SK-N-SH (cell line): ENCODE data around the gene MAP3K4. TPM values are rescaled to one million over a fixed set of nuclear protein-coding genes. Genes with fewer than 3 reads are reported as not detected.
A peak's percentile ranks its signal among the peaks of the same experiment; 100 is the strongest.

Source experiments
- CTCF ChIA-PET: fragments of 300-600, 350-600 bp; formaldehyde crosslinking; extraction: SDS; loops from one replicate; lab custom pipeline; 2021; lab: Yijun Ruan, JAX
- POLR2A ChIA-PET: fragments of 350-600 bp; sonication (Branson Sonifier 250); formaldehyde crosslinking; extraction: SDS; loops from one replicate; lab custom pipeline; 2020; ENCODE audit warnings: antibody characterized with exemption, inconsistent platforms; lab: Yijun Ruan, JAX
- DNase-seq: peaks from one replicate; pipeline ENCODE4 v3.0.0; 2012
- H2AFZ ChIP-seq: fragments of 200-600 bp; sonication (generic); 2 replicates; pipeline ENCODE4 v1.8.1; 2016; ENCODE audit warnings: antibody characterized with exemption, mild to moderate bottlenecking, low read depth
- H3F3A ChIP-seq: fragments of 200-600 bp; sonication (generic); replicated peaks from 2 replicates; pipeline ENCODE3; 2016; ENCODE audit warnings: antibody characterized with exemption, mild to moderate bottlenecking; ENCODE audit not compliant: insufficient read depth
- H3K27ac ChIP-seq, 2 experiments: fragments of 200-500 bp in 1 of 2; fragments of 200-600 bp in 1 of 2; sonication (Bioruptor generic) in 1 of 2; sonication (generic), shearing (Covaris generic) in 1 of 2; 2 replicates each; pipeline versions ENCODE4 v1.5.1 to v1.6.1; 2014 to 2016; ENCODE audit warnings: low read depth in 2 of 2, inconsistent platforms in 1 of 2, low read length in 1 of 2, mild to moderate bottlenecking in 1 of 2, mixed read lengths in 1 of 2
- H3K27me3 ChIP-seq: fragments of 200-600 bp; sonication (generic), shearing (Covaris generic); 2 replicates; pipeline ENCODE4 v1.6.1; 2016; ENCODE audit warnings: mixed run types; ENCODE audit not compliant: insufficient read depth
- H3K36me3 ChIP-seq, 2 experiments: fragments of 200-500 bp in 1 of 2; fragments of 200-600 bp in 1 of 2; sonication (Bioruptor generic) in 1 of 2; sonication (generic) in 1 of 2; replicated peaks in 1 of 2; 2 replicates each; pipeline versions ENCODE3 to v1.5.1; 2014 to 2016; ENCODE audit warnings: low read length in 1 of 2, mild to moderate bottlenecking in 1 of 2; ENCODE audit not compliant: insufficient read depth in 2 of 2, control insufficient read depth in 1 of 2
- H3K4me1 ChIP-seq, 2 experiments: fragments of 200-500 bp in 1 of 2; fragments of 200-600 bp in 1 of 2; sonication (Bioruptor generic) in 1 of 2; sonication (generic), shearing (Covaris generic) in 1 of 2; 2 replicates each; pipeline versions ENCODE4 v1.5.1 to v1.6.1; 2014 to 2016; ENCODE audit warnings: low read depth in 1 of 2, low read length in 1 of 2, mixed run types in 1 of 2; ENCODE audit not compliant: insufficient read depth in 2 of 2, control insufficient read depth in 1 of 2
- H3K4me2 ChIP-seq: fragments of 200-600 bp; sonication (generic), shearing (Covaris generic); 2 replicates; pipeline ENCODE4 v1.6.1; 2017; ENCODE audit warnings: mixed run types
- H3K4me3 ChIP-seq, 2 experiments: fragments of 200-500 bp in 1 of 2; fragments of 200-600 bp in 1 of 2; sonication (Bioruptor generic) in 1 of 2; sonication (generic), shearing (Covaris generic) in 1 of 2; 2 replicates each; pipeline versions ENCODE4 v1.5.1 to v1.8.1; 2014 to 2016; ENCODE audit warnings: low read depth in 2 of 2, inconsistent platforms in 1 of 2, low read length in 1 of 2, mild to moderate bottlenecking in 1 of 2, mixed read lengths in 1 of 2, moderate library complexity in 1 of 2
- H3K79me2 ChIP-seq: fragments of 200-600 bp; sonication (generic); 2 replicates; pipeline ENCODE4 v1.8.1; 2017; ENCODE audit warnings: mild to moderate bottlenecking; ENCODE audit not compliant: insufficient read depth
- H3K9ac ChIP-seq: fragments of 200-600 bp; sonication (generic); 2 replicates; pipeline ENCODE4 v1.6.1; 2017; ENCODE audit warnings: mixed run types
- H3K9me2 ChIP-seq: fragments of 200-600 bp; sonication (generic); 2 replicates; pipeline ENCODE4 v1.6.1; 2017; ENCODE audit warnings: mixed run types
- H3K9me3 ChIP-seq: fragments of 200-600 bp; sonication (generic); 2 replicates; pipeline ENCODE4 v1.6.1; 2017; ENCODE audit warnings: mixed run types, mild to moderate bottlenecking, moderate library complexity
- H4K20me1 ChIP-seq: fragments of 200-600 bp; sonication (generic); 2 replicates; pipeline ENCODE4 v1.6.1; 2017; ENCODE audit warnings: mild to moderate bottlenecking, mixed run types; ENCODE audit not compliant: insufficient read depth
- CHD2 ChIP-seq: fragments of 150-350 bp; IDR thresholded peaks from 2 replicates; pipeline ENCODE4 v1.6.1; 2018; ENCODE audit warnings: low read length; ENCODE audit not compliant: partially characterized antibody
- FOSL2 ChIP-seq: IDR thresholded peaks from 2 replicates; pipeline ENCODE4 v1.4.0; 2012; ENCODE audit warnings: low read depth, mild to moderate bottlenecking, moderate library complexity, borderline replicate concordance
- FOXJ3 ChIP-seq: sonication (generic); formaldehyde crosslinking; IDR thresholded peaks from 2 replicates; pipeline ENCODE4 v1.5.1; 2020; ENCODE audit warnings: mild to moderate bottlenecking, missing genetic modification reagents
- IRF3 ChIP-seq: fragments of 150-350 bp; IDR thresholded peaks from 2 replicates; pipeline ENCODE4 v1.6.1; 2016; ENCODE audit warnings: mild to moderate bottlenecking, low read depth, low read length
- MAX ChIP-seq: IDR thresholded peaks from 2 replicates; pipeline ENCODE4 v1.4.0; 2012; ENCODE audit warnings: low read depth
- MXI1 ChIP-seq: IDR thresholded peaks from 2 replicates; pipeline ENCODE4 v1.6.1; 2012; ENCODE audit warnings: mild to moderate bottlenecking, low read depth, low read length, improper control_type of control experiment
- POLR2AphosphoS5 ChIP-seq: IDR thresholded peaks from 2 replicates; pipeline ENCODE4 v1.6.1; 2012; ENCODE audit warnings: low read depth, low read length
- REST ChIP-seq: IDR thresholded peaks from 2 replicates; pipeline ENCODE4 v1.6.1; 2012; ENCODE audit warnings: mild to moderate bottlenecking, low read depth, low read length, moderate library complexity
- RFX5 ChIP-seq: IDR thresholded peaks from 2 replicates; pipeline ENCODE4 v1.6.1; 2012; ENCODE audit warnings: mild to moderate bottlenecking, improper control_type of control experiment, low read length
- SIN3A ChIP-seq: IDR thresholded peaks from 2 replicates; pipeline ENCODE4 v1.6.1; 2012; ENCODE audit warnings: low read depth, mild to moderate bottlenecking, low read length, moderate library complexity, borderline replicate concordance
- TEAD4 ChIP-seq: IDR thresholded peaks from 2 replicates; pipeline ENCODE4 v1.4.0; 2012; ENCODE audit warnings: mild to moderate bottlenecking, borderline replicate concordance; ENCODE audit not compliant: insufficient read depth
- USF1 ChIP-seq: IDR thresholded peaks from 2 replicates; pipeline ENCODE4 v1.4.0; 2012; ENCODE audit warnings: low read depth, borderline replicate concordance
- WGBS: methylation state at CpG from one replicate; pipeline ENCODE4 v1.1.6; 2017; ENCODE audit warnings: low lambda C conversion rate; 5-methylcytosine and 5-hydroxymethylcytosine counted together
- polyA plus RNA-seq, 3 experiments: library from polyadenylated mRNA; depleted of rRNA; stranded (reverse); fragments of >200 nt; gene quantifications; 2 replicates each; pipeline ENCODE4 v1.2.3, GENCODE V29; 2012
- TF ChIP-seq, protein P1 (sequence below): fragments of 200-600 bp; sonication (generic); IDR thresholded peaks from 2 replicates; pipeline ENCODE4 v1.6.1; 2017; ENCODE audit warnings: antibody characterized with exemption, mild to moderate bottlenecking, moderate library complexity
- TF ChIP-seq, protein P2 (sequence below): IDR thresholded peaks from 2 replicates; pipeline ENCODE4; 2012
- TF ChIP-seq, protein P3 (sequence below): fragments of 150-350 bp; IDR thresholded peaks from 2 replicates; pipeline ENCODE4 v1.6.1; 2017; ENCODE audit warnings: antibody characterized with exemption, low read length, low read depth, borderline replicate concordance

Gene MAP3K4
- polyA plus RNA-seq, 1 of the 3 experiments (the other 2 are of a cell fraction), result 6.8 TPM

DNA sequence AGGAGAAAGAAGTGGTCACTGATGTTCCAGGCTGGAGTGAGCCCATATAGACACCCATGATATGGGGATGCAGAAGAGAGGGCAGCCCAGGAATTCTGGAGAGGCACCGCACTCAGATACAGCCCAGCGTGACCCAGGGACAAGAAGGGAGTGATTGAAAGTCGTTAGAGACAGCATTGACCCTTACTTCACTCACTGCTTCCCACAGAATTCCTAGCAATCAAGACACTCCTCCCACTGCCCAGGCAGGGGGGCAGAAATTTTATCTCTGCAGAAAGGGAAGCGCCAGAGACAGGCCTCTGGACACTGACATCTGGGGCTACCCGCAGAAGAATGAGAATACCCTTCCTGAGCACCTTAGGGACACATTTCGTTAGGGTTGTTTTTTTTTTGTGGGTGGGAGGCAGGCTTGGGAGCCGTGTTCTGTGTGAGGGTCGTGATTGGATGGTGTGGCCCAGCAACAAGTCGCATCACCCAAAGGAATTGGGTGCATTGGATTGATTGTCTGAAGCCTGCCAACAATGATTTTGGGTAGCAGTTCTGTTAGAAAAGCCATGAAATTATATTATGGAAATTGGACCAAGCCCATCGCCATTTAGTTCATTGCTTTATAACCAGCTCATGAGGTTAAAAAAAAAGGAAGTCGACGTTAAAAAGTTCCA lies 45.9 kb upstream of the MAP3K4 start:
- H3K27me3 ChIP-seq, result no peaks in the 10 kb centered on the region
- H2AFZ ChIP-seq, result no peak overlapping the region
- H3K27ac ChIP-seq, result no peak overlapping the region
- 42% methylated on average over 11 of the region's 12 CpGs for WGBS
- TF ChIP-seq RFX5, result peak; percentile 97
- TF ChIP-seq TEAD4, result no peak
- TF ChIP-seq FOXJ3 (CRISPR knock-in tag), result no peak
- no peaks in the 10 kb centered on the region for H4K20me1 ChIP-seq
- H3K4me3 ChIP-seq, result no peak overlapping the region
- no peak overlapping the region for H3K4me2 ChIP-seq
- DNase-seq, result no peak
- no peaks in the 10 kb centered on the region for H3K36me3 ChIP-seq
- no peaks in the 10 kb centered on the region for H3K79me2 ChIP-seq
- CTCF ChIA-PET, result interaction anchor here (0.6 kb wide), 1 partner anchor 15 kb away, joined by 3 read pairs; no protein-coding TSS in a partner anchor
- H3K9me3 ChIP-seq, result no peaks in the 10 kb centered on the region
- no peaks in the 10 kb centered on the region for H3K9me2 ChIP-seq
- H3K4me1 ChIP-seq, result no peaks in the 10 kb centered on the region; a peak in 2 of 4 replicates
- H3F3A ChIP-seq, result no peaks in the 10 kb centered on the region
- H3K9ac ChIP-seq, result no peak overlapping the region
- POLR2A ChIA-PET, result no interaction called here

- Histone ChIP-seq H3K4me2 (no peak overlapping the region), H3K4me1 (no peaks in the 10 kb centered on the region; a peak in 2 of 4 replicates), H3K9me3 (no peaks in the 10 kb centered on the region), H3F3A (no peaks in the 10 kb centered on the region), H3K4me3 (no peak overlapping the region), H3K9me2 (no peaks in the 10 kb centered on the region), H3K27me3 (no peaks in the 10 kb centered on the region; the same call in 1 of the 2 replicates), H3K36me3 (no peaks in the 10 kb centered on the region), H4K20me1 (no peaks in the 10 kb centered on the region), H3K9ac (no peak overlapping the region), H3K27ac (no peak overlapping the region), H2AFZ (0 out of 2 replicates have a peak overlapping the region, but pooled peaks have one; percentile 16), H3K79me2 (no peaks in the 10 kb centered on the region)
- ChIA-PET CTCF (interaction anchor here (0.8 to 1.3 kb wide), 4 partner anchors 19 to 445 kb away, joined by 3 to 6 read pairs (median 4); no protein-coding TSS in a partner anchor), POLR2A (no interaction called here)
- 47% methylated on average over 2 of the region's 2 CpGs for WGBS
- DNase-seq, result no peak
- no peak for TF ChIP-seq SIN3A
- no peak for TF ChIP-seq CHD2
- TF ChIP-seq RFX5, result no peak
- TF ChIP-seq IRF3, result no peak
- TF ChIP-seq USF1, result no peak
- TF ChIP-seq POLR2AphosphoS5, result no peak
- no peak for TF ChIP-seq FOSL2
- TF ChIP-seq, protein P1, sequence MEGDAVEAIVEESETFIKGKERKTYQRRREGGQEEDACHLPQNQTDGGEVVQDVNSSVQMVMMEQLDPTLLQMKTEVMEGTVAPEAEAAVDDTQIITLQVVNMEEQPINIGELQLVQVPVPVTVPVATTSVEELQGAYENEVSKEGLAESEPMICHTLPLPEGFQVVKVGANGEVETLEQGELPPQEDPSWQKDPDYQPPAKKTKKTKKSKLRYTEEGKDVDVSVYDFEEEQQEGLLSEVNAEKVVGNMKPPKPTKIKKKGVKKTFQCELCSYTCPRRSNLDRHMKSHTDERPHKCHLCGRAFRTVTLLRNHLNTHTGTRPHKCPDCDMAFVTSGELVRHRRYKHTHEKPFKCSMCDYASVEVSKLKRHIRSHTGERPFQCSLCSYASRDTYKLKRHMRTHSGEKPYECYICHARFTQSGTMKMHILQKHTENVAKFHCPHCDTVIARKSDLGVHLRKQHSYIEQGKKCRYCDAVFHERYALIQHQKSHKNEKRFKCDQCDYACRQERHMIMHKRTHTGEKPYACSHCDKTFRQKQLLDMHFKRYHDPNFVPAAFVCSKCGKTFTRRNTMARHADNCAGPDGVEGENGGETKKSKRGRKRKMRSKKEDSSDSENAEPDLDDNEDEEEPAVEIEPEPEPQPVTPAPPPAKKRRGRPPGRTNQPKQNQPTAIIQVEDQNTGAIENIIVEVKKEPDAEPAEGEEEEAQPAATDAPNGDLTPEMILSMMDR, result no peak
- TF ChIP-seq MXI1, result no peak
- TF ChIP-seq, protein P2, sequence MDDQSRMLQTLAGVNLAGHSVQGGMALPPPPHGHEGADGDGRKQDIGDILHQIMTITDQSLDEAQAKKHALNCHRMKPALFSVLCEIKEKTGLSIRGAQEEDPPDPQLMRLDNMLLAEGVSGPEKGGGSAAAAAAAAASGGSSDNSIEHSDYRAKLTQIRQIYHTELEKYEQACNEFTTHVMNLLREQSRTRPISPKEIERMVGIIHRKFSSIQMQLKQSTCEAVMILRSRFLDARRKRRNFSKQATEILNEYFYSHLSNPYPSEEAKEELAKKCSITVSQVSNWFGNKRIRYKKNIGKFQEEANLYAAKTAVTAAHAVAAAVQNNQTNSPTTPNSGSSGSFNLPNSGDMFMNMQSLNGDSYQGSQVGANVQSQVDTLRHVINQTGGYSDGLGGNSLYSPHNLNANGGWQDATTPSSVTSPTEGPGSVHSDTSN, result no peak
- TF ChIP-seq, protein P3, sequence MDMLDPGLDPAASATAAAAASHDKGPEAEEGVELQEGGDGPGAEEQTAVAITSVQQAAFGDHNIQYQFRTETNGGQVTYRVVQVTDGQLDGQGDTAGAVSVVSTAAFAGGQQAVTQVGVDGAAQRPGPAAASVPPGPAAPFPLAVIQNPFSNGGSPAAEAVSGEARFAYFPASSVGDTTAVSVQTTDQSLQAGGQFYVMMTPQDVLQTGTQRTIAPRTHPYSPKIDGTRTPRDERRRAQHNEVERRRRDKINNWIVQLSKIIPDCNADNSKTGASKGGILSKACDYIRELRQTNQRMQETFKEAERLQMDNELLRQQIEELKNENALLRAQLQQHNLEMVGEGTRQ, result no peak
- no peak for TF ChIP-seq FOXJ3 (CRISPR knock-in tag)
- no peak for TF ChIP-seq REST
- no peak for TF ChIP-seq MAX
Measured at GRCh38 chr6:160949531-160949930, 42.0 kb upstream of the MAP3K4 start.
